ENCODE results near the gene SERPINB3.

DNA sequence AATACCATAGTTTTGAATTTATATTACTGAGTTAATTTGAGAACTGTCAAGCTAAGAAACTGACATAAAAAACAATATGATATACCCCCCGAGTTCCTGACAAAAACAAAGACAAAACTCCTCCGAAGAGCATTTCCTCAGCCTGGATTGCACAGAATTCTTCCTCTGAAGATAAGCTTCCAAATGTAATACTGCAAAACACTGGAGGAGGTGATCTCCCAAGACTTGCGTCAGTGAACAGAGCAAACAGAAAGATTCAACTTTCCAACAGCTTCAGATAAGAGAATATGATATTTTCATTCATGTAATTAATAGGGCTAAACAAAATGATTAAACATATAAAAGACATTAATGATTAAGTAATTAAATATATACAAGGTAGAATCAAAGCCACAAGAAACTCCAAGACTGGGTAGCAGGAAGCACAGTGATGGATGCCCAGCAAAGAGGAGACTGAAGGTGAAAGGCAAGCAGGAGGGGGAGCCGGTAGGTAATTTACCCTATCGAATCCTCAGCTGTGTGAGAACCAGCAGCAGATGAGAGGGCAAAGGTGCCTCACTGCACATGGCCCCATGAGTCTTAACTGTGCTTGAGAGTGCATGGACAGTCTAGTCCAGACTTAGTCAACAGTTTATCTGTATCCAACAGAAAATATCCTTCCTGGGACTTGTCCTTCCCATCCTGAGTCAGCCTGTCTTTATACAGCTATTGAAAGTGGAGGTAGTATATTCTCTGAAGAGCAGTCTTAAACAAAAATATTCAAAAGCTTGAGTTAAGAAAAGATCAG, 18.3 kb upstream of the SERPINB3 start:
- no peak for TF ChIP-seq EP300 (IDR thresholded peaks at IDR 0.05)
- TF ChIP-seq, protein P1, sequence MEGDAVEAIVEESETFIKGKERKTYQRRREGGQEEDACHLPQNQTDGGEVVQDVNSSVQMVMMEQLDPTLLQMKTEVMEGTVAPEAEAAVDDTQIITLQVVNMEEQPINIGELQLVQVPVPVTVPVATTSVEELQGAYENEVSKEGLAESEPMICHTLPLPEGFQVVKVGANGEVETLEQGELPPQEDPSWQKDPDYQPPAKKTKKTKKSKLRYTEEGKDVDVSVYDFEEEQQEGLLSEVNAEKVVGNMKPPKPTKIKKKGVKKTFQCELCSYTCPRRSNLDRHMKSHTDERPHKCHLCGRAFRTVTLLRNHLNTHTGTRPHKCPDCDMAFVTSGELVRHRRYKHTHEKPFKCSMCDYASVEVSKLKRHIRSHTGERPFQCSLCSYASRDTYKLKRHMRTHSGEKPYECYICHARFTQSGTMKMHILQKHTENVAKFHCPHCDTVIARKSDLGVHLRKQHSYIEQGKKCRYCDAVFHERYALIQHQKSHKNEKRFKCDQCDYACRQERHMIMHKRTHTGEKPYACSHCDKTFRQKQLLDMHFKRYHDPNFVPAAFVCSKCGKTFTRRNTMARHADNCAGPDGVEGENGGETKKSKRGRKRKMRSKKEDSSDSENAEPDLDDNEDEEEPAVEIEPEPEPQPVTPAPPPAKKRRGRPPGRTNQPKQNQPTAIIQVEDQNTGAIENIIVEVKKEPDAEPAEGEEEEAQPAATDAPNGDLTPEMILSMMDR (IDR thresholded peaks at IDR 0.05) = no peak
- no peak for TF ChIP-seq POLR2A (IDR thresholded peaks at IDR 0.05)

Measured in ovary (tissue), 3 donors.